ENCODE data around the gene NDUFA8.

- TF ChIP-seq CTCF (IDR thresholded peaks at IDR 0.05) (no peak), POLR2A (IDR thresholded peaks at IDR 0.05) (no peak)
These were observed 43.0 kb downstream of the NDUFA8 start for GRCh38 chr9:122116448-122117173.
